ENCODE measurements around the gene PPP2R2C. TPM values are rescaled to one million over a fixed set of nuclear protein-coding genes. Genes with fewer than 3 reads are reported as not detected.

Gene PPP2R2C
- total RNA-seq, 6 experiments from 2014 or later = 0.14 to 0.25 (median 0.23) TPM; not detected in 2

- no peak for DNase-seq
- H3K4me1 Mint-ChIP-seq (ENCODE audit: low read depth) = peaks cover 17% of the 10 kb centered on the region
- H3K36me3 Mint-ChIP-seq (ENCODE audit: low read depth) = no peaks in the 10 kb centered on the region
- H3K27ac Mint-ChIP-seq = no peak overlapping the region
- H3K4me3 Mint-ChIP-seq = no peak overlapping the region
- no peak for TF ChIP-seq CTCF (IDR thresholded peaks at IDR 0.05)
- peaks cover 40% of the 10 kb centered on the region for H3K27me3 Mint-ChIP-seq (ENCODE audit: insufficient read depth)
- peaks cover 4% of the 10 kb centered on the region; the same call in 1 of the 2 replicates for H3K9me3 Mint-ChIP-seq
These were observed 155.9 kb downstream of the PPP2R2C start for GRCh38 chr4:6316461-6317003.

- H3K27ac Mint-ChIP-seq = no peak overlapping the region
- no peak overlapping the region for H3K4me3 Mint-ChIP-seq
- H3K36me3 Mint-ChIP-seq (ENCODE audit: low read depth) = peaks cover 11% of the 10 kb centered on the region; the same call in 1 of the 2 replicates
- DNase-seq = no peak
- peaks cover 15% of the 10 kb centered on the region for H3K9me3 Mint-ChIP-seq
- TF ChIP-seq CTCF (IDR thresholded peaks at IDR 0.05) = no peak
- H3K4me1 Mint-ChIP-seq (ENCODE audit: low read depth) = peaks cover 11% of the 10 kb centered on the region
- peaks cover 47% of the 10 kb centered on the region for H3K27me3 Mint-ChIP-seq (ENCODE audit: insufficient read depth)
These were observed 159.2 kb downstream of the PPP2R2C start for GRCh38 chr4:6313216-6313615.

DNA sequence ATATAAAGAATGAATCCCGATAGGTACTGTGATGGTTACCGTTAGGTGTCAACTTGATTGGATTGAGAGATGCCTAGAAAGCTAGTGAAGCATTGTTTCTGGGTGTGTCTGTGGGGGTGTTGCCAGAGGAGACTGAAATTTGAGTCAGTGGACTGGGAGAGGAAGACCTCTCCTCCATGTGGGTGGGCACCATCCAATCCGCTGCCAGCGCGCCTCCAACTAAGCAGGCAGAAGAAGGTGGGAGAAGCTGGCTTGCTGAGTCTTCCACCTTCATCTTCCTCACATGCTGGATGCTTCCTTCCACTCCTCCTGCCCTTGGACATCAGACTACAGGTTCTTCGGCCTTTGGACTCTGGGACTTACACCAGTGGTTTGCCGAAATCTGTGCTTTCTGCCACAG is 162.6 kb downstream of the PPP2R2C start:
- peaks cover 12% of the 10 kb centered on the region; the same call in 1 of the 2 replicates for H3K36me3 Mint-ChIP-seq (ENCODE audit: low read depth)
- peaks cover 42% of the 10 kb centered on the region for H3K27me3 Mint-ChIP-seq (ENCODE audit: insufficient read depth)
- no peak for TF ChIP-seq CTCF (IDR thresholded peaks at IDR 0.05)
- H3K4me1 Mint-ChIP-seq (ENCODE audit: low read depth) = no peaks in the 10 kb centered on the region
- peaks cover 18% of the 10 kb centered on the region for H3K9me3 Mint-ChIP-seq
- H3K4me3 Mint-ChIP-seq = no peak overlapping the region
- no peak for DNase-seq
- no peak overlapping the region for H3K27ac Mint-ChIP-seq

DNA sequence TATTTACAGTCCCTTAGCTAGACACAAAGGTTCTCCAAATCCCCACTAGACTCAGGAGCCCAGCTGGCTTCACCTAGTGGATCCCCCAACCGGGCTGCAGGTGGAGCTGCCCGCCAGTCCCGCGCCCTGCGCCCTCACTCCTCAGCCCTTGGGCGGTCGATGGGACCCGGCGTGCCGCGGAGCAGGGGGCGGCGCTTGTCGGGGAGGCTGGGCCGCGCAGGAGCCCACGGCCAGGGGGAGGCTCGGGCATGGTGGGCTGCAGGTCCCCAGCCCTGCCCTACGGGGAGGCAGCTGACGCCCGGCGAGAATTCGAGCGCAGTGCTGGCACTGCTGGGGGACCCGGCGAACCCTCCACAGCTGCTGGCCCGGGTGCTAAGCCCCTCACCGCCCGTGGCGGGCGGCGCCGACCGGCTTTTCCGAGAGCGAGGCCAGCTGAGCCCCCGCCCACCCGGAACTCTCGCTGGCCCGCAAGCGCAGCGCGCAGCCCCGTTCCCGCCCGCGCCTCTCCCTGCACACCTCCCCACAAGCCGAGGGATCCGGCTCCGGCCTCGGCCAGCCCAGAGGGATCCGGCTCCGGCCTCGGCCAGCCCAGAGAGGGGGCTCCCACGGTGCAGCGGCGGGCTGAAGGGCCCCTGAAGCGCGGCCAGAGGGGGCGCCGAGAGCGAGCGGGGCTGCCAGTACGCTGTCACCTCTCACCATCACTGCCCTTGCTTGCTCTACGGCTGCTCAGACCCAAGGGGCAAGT is 163.3 kb downstream of the PPP2R2C start:
- Mint-ChIP-seq H3K4me3 (no peak overlapping the region), H3K36me3 (ENCODE audit: low read depth) (peaks cover 12% of the 10 kb centered on the region; the same call in 1 of the 2 replicates), H3K27me3 (ENCODE audit: insufficient read depth) (peaks cover 42% of the 10 kb centered on the region), H3K9me3 (peaks cover 18% of the 10 kb centered on the region), H3K27ac (no peak overlapping the region), H3K4me1 (ENCODE audit: low read depth) (no peaks in the 10 kb centered on the region)
- no peak for TF ChIP-seq CTCF (IDR thresholded peaks at IDR 0.05)
- no peak for DNase-seq

GRCh38 chr4:6307891-6308290 is 164.5 kb downstream of the PPP2R2C start:
- no peak for TF ChIP-seq CTCF (IDR thresholded peaks at IDR 0.05)
- no peaks in the 10 kb centered on the region for H3K4me1 Mint-ChIP-seq (ENCODE audit: low read depth)
- H3K27ac Mint-ChIP-seq = no peak overlapping the region
- H3K27me3 Mint-ChIP-seq (ENCODE audit: insufficient read depth) = peaks cover 32% of the 10 kb centered on the region
- no peak for DNase-seq
- H3K4me3 Mint-ChIP-seq = no peak overlapping the region
- peaks cover 18% of the 10 kb centered on the region for H3K9me3 Mint-ChIP-seq
- H3K36me3 Mint-ChIP-seq (ENCODE audit: low read depth) = peaks cover 13% of the 10 kb centered on the region; the same call in 1 of the 2 replicates

Measured in HFFc6 (cell line).